HEK293T (cell line): Measurements from ENCODE around the gene TANC1.

Source experiments
- BHLHE40 ChIP-seq: fragments of 450-650 bp; IDR thresholded peaks from 2 replicates; pipeline ENCODE4 v1.6.1; 2016; ENCODE audit warnings: mild to moderate bottlenecking, moderate library complexity, borderline replicate concordance
- CTBP1 ChIP-seq: fragments of 450-650 bp; IDR thresholded peaks from 2 replicates; pipeline ENCODE4 v1.6.1; 2016; ENCODE audit warnings: borderline replicate concordance
- ELF4 ChIP-seq: fragments of 450-650 bp; IDR thresholded peaks from 2 replicates; pipeline ENCODE4 v1.6.1; 2017; ENCODE audit warnings: antibody characterized with exemption
- FOXK2 ChIP-seq: fragments of 450-650 bp; IDR thresholded peaks from 2 replicates; pipeline ENCODE4 v1.6.1; 2016; ENCODE audit warnings: mild to moderate bottlenecking
- FOXM1 ChIP-seq: fragments of 450-650 bp; IDR thresholded peaks from 2 replicates; pipeline ENCODE4 v1.6.1; 2017; ENCODE audit warnings: mild to moderate bottlenecking, borderline replicate concordance
- HDGF ChIP-seq: fragments of 450-650 bp; IDR thresholded peaks from 2 replicates; pipeline ENCODE4 v1.6.1; 2017; ENCODE audit warnings: antibody characterized with exemption, borderline replicate concordance
- L3MBTL2 ChIP-seq: fragments of 450-650 bp; conservative IDR thresholded peaks from 2 replicates; pipeline ENCODE4 v1.6.1; 2016; ENCODE audit warnings: mild to moderate bottlenecking
- LEF1 ChIP-seq: fragments of 450-650 bp; IDR thresholded peaks from 2 replicates; pipeline ENCODE4 v1.6.1; 2017; ENCODE audit warnings: mild to moderate bottlenecking, borderline replicate concordance
- NFRKB ChIP-seq: fragments of 450-650 bp; IDR thresholded peaks from 2 replicates; pipeline ENCODE4 v1.6.1; 2016; ENCODE audit warnings: mild to moderate bottlenecking, moderate library complexity
- PKNOX1 ChIP-seq: fragments of 450-650 bp; IDR thresholded peaks from 2 replicates; pipeline ENCODE4 v1.6.1; 2016
- SP1 ChIP-seq: fragments of 450-650 bp; IDR thresholded peaks from 2 replicates; pipeline ENCODE4 v1.6.1; 2017
- SUZ12 ChIP-seq: fragments of 450-650 bp; IDR thresholded peaks from 2 replicates; pipeline ENCODE4 v1.6.1; 2016; ENCODE audit warnings: mild to moderate bottlenecking
- TARDBP ChIP-seq: fragments of 450-650 bp; IDR thresholded peaks from 2 replicates; pipeline ENCODE4 v1.6.1; 2016
- ZNF384 ChIP-seq: fragments of 450-650 bp; IDR thresholded peaks from 2 replicates; pipeline ENCODE4 v1.6.1; 2016

- no peak for TF ChIP-seq SUZ12
- no peak for TF ChIP-seq BHLHE40
- no peak for TF ChIP-seq HDGF
- TF ChIP-seq TARDBP: no peak
- no peak for TF ChIP-seq L3MBTL2
- no peak for TF ChIP-seq SP1
- TF ChIP-seq PKNOX1: no peak
- no peak for TF ChIP-seq LEF1
- no peak for TF ChIP-seq ZNF384
- TF ChIP-seq ELF4: no peak
- no peak for TF ChIP-seq NFRKB
- no peak for TF ChIP-seq FOXM1
- TF ChIP-seq CTBP1: no peak
- no peak for TF ChIP-seq FOXK2
Observed at GRCh38 chr2:159002462-159003111, 34.1 kb downstream of the TANC1 start.
